Panc1 (cell line): ENCODE data around the gene EHD2.
"Not testable (repeated sequence)": the region's sequence is repeated elsewhere in the genome, so short reads cannot be mapped to it uniquely, and the experiment has no call there.

ENCODE experiments used
- CTCF ChIP-seq: fragments of 450-650 bp; IDR thresholded peaks from 2 replicates; pipeline ENCODE4 v1.5.1; 2017; ENCODE audit warnings: mild to moderate bottlenecking
- POLR2AphosphoS5 ChIP-seq: IDR thresholded peaks from 2 replicates; pipeline ENCODE4 v1.6.1; 2012; ENCODE audit warnings: mild to moderate bottlenecking, low read depth, low read length, moderate library complexity
- SIN3A ChIP-seq: IDR thresholded peaks from 2 replicates; pipeline ENCODE4 v1.6.1; 2012; ENCODE audit warnings: low read depth, mild to moderate bottlenecking, low read length, moderate library complexity, borderline replicate concordance; ENCODE audit not compliant: insufficient read depth

- TF ChIP-seq CTCF, SIN3A, POLR2AphosphoS5: not testable (repeated sequence)
These were observed 64.2 kb downstream of the EHD2 start for GRCh38 chr19:47777245-47778048.
